NCI-H2107 treated with DMSO at 0.1 percent for 48 hours (cell line): ENCODE results near the gene MFAP4.

ENCODE experiments used
- DNase-seq: peaks from one replicate; lab custom pipeline; 2025; ENCODE audit not compliant: unreplicated experiment; lab: John Stamatoyannopoulos, UW

MFAP4 gene

GRCh38 chr17:19410091-19410490, 23.1 kb upstream of the MFAP4 start:
- DNase-seq: no peak

GRCh38 chr17:19409509-19409908, 22.5 kb upstream of the MFAP4 start:
- DNase-seq: no peak

GRCh38 chr17:19409066-19409465, 22.1 kb upstream of the MFAP4 start:
- no peak for DNase-seq

GRCh38 chr17:19408346-19408710, 21.3 kb upstream of the MFAP4 start:
- DNase-seq: no peak

GRCh38 chr17:19407601-19408345, 20.8 kb upstream of the MFAP4 start:
- no peak for DNase-seq

- no peak for DNase-seq
Observed at GRCh38 chr17:19405114-19405513, 18.1 kb upstream of the MFAP4 start.

- no peak for DNase-seq
Observed at GRCh38 chr17:19404264-19404663, 17.3 kb upstream of the MFAP4 start.

GRCh38 chr17:19403021-19403420, 16.0 kb upstream of the MFAP4 start:
- no peak for DNase-seq

GRCh38 chr17:19402171-19402570, 15.2 kb upstream of the MFAP4 start:
- no peak for DNase-seq

GRCh38 chr17:19401321-19402010, 14.5 kb upstream of the MFAP4 start:
- DNase-seq: no peak

GRCh38 chr17:19399750-19400450, 12.9 kb upstream of the MFAP4 start:
- no peak for DNase-seq

- no peak for DNase-seq
Observed at GRCh38 chr17:19398301-19399181, 11.6 kb upstream of the MFAP4 start.

GRCh38 chr17:19397556-19398041, 10.6 kb upstream of the MFAP4 start:
- no peak for DNase-seq

- DNase-seq: no peak
Observed at GRCh38 chr17:19392303-19392702, 5.3 kb upstream of the MFAP4 start.

- no peak for DNase-seq
Observed at GRCh38 chr17:19391432-19391831, 4.4 kb upstream of the MFAP4 start.

GRCh38 chr17:19390951-19391350, 4.0 kb upstream of the MFAP4 start:
- DNase-seq: no peak

- DNase-seq: no peak
Observed at GRCh38 chr17:19388791-19389785, 2.1 kb upstream of the MFAP4 start.

- no peak for DNase-seq
Observed at GRCh38 chr17:19387921-19388521, 1.0 kb upstream of the MFAP4 start.
